Activated CD4-positive, CD25-positive, alpha-beta regulatory T cell (primary cell): ENCODE results near the gene FGB.
A peak's percentile ranks its signal among the peaks of the same experiment; 100 is the strongest.
"Not testable (repeated sequence)": the region's sequence is repeated elsewhere in the genome, so short reads cannot be mapped to it uniquely, and the experiment has no call there.

Experiments used
- DNase-seq, 4 experiments: peaks; one replicate each; lab custom pipeline; 2025; lab: John Stamatoyannopoulos, UW

Gene FGB

DNA sequence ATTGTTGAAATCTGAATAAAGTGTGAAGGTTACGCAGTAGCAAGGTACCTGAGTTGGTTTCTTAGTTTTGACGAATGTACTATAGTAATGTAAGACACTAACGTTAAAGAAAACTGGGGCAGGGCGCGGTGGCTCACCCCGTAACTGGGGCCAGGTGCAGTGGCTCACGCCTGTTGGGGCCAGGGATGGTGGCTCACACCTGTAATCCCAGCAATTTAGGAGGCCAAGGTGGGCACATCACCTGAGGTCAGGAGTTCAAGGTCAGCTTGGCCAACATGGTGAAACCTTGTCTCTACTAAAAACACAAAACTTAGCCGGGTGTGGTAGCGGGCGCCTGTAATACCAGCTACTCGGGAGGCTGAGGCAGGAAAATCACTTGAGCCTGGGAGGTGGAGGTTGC, 34.5 kb downstream of the FGB start:
- DNase-seq: not testable (repeated sequence)

GRCh38 chr4:154597798-154598774, 35.3 kb downstream of the FGB start:
- DNase-seq: no peak

DNA sequence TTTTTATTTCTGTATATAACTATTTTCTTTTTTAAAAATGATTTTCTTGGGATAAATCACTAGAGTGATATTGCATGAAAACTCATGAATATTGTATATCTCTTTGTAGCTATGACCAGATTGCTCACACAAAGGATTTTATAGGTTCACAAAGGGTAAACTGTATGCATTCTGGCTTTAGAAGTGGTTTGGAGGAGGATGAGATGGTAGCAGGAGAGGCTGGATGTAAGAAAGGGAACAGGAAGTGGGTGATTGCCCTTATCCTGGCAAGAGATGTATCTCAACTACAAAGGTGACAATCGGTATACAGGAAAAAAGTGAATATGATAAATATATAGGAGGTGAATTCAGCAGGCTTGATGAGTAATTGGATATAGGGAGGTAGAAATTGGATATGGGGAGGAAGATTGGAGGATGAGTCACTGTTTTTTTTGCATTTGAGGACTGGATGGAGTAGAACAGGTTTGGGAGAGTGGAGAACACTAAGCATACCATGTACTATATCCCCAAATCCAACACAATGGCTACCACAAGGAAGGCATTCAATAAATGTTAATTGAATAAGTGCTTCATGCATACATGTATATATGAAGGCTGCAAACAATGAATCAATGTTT, 39.7 kb downstream of the FGB start:
- no peak for DNase-seq

- no peak for DNase-seq
Measured at GRCh38 chr4:154603033-154603943, 40.5 kb downstream of the FGB start.

DNA sequence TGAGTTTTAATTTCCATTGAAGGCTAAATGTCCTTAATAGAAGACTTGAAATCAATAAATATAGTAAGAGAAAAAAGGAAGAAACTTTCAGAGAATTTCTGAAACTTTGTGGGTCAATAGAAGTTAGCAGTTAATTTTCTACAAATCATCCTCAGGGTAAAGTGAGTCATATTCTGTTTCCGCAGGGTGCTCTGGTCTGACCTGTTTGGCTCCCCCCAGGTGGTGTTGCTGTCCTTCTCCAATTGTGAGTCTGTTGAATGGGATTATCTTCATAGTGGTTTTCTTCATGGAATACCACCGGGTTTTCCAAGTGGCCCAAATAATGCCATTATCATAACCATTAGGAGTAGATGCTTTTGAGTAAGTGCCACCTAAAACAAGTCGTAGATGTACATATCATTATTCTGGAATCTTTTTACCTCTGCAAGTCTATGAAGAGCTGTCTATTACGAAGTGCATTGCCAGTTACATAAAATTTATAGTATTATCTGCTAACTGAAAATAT, 41.9 kb downstream of the FGB start:
- no peak for DNase-seq

- DNase-seq: no peak
Measured at GRCh38 chr4:154606728-154607723, 44.2 kb downstream of the FGB start.

DNA sequence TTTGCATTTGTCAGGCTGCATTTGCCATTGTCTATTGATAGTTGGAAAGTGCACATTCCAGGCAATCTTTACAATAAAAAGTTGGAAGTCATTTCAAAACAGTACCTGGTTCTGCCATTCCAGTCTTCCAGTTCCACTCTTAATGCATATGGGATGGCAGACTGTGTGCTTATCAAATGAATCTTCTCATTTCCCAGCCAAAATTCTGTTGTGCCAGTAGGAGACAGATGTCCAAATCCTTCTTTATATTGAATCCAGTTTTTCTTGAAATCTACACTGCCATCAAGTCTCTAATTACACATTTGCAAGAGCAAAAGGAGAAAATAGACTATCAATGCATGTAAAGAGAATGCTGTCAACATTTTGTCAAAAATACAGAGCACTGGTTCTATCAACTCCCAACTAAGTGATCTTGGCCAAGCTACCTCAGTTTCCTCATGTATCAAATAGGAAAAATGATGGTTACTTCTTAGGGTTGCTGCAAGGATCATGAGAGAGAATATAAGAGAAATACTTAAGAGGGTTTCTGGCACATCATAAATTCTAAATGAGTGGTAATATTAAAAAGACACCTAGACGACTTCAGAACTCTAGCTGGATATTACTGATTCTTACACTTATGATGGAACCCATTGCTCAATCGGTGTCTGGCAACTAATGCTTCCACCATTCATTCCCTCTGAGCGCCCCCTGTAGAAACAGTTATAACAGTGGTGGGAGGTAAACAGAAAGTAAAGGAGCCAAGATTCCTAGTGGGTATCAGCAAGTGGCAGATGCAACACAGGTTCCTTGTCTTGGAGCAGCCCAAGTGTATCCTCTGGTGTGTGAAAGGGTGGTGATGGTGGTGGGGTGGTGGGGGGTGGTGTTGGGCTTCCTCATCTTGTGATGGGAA, 45.8 kb downstream of the FGB start:
- DNase-seq: no peak

DNA sequence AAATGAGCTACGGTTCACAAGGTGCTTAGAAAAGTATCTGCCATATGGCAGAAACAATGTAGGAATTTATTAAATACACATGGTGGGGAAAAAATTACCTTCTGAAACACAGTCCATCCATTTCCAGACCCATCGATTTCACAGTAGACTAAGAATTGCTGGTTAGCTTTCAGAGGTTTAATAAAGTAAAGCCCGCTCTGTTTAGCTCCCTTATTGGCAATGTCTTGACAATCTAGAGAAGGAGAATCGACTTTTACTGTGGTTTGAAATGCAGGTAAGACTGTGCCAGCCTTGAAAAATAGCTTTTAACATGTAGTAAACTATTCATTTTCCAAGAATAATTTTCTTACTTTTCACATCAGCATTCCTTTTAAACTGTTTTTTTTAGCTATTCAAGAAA, 46.7 kb downstream of the FGB start:
- DNase-seq: no peak

DNA sequence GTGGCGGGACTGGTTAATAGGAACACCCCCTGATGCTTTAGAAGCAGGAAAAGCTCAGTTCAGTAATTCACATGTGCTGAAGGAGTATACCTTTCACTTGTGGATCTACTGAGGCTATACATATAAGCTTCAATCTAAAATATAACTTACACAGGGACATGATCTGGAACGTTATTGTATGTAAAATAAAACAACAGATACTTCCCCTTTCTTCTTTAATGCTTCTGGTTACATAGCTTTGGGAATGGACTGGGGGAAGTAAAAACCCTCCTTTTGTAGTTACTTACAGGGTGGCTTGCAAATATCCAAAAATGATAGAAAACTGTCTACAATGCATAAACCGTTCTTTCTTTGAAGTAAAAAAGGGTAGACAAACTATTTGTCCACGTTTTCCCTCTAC, 47.8 kb downstream of the FGB start:
- DNase-seq: no peak

- no peak for DNase-seq
Measured at GRCh38 chr4:154611833-154612232, 49.0 kb downstream of the FGB start.

GRCh38 chr4:154612472-154613414, 49.9 kb downstream of the FGB start, which contains the start of gene FGG:
Gene FGG, minus strand, starts transcription at chr4:154612656. Its CDS starts 47 bp downstream, at chr4:154612609.
- no peak for DNase-seq

DNA sequence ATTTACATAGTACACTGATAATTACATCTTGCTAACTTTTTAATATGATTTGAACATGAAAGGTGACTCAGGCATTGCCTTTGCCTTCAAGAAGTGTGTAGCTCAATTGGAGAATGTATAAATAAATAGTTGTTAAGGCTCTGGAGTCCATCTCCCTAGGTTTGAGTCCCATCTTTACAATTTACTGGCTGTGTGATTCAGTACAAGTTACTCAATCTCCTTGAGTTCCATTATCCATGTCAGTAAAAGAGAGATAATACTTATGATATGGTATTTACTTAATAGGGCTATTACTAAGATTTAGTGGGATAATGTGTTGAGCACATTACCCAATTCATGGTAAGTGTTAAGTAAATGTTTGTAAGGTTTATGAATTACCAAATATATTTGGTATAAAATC, 51.5 kb downstream of the FGB start:
- DNase-seq: no peak

DNA sequence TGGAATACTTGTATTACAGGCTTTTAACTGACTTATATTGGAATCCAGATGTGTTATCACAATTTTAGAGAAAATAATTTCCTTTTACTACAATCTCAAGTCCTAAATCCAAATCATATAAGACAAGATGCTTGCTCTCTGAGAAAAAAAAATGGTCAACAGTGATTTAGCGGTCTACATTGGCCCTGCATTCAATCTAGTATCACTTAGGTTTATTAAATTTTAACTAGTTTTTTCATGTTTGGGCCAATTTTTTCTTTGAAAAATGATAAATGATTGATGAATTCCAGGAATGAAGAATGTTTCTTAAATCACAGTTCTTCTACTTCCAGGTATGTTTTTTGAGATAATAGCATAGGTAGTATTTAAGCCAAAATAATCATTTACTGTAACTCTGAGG, 52.4 kb downstream of the FGB start:
- DNase-seq: no peak

DNA sequence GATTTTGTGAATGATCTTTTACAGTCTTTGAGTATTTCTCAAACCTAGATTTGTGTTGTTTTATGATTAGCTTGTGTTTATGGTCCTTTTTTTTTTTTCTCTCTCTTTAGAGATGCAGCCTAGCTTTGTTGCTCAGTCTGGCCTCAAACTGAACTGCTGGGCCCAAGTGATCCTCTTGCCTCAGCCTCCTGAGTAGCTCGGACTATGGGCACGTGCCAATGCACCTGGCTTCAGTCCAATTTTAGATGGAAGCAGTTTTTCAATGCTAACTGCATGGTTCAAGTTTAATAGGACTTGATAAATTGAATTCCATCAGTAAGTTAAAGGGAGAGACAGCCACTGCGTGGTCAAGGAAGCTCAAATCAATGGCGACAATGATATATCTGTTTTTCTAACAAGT, 53.5 kb downstream of the FGB start:
- no peak for DNase-seq

- no peak for DNase-seq
Measured at GRCh38 chr4:154616731-154617130, 53.9 kb downstream of the FGB start.

- DNase-seq: no peak
Measured at GRCh38 chr4:154617820-154618317, 55.1 kb downstream of the FGB start.

DNA sequence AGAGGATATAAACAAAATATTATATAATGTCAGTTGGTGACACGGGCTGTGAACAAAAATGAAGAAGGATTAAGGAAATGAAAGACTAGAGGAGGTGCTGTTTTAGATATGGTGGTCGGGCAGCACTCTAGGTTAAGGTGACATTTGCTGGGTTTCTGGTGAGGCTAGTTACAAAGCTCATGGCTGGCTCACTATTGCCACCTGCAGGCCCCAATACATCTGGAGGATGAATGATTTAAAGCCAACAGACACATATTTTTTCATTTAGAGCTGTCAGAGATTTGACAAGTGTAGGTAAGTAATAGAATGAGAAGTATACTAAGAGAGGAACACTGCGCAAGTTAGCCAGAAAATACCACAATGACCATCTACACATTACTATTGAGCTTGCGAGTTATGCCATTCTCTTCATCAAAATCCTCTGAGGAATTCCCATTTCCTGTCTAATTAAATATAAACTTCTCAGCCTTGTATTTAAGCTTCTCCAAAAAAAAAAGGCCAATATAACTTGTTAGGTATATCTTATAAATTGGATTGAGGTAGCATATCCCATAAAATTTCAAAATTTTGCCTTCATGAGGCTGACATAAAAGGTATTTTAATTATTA, 56.0 kb downstream of the FGB start:
- peak; percentile 1 to 4 (median 3) for DNase-seq

- no peak for DNase-seq
Measured at GRCh38 chr4:154620111-154620510, 57.3 kb downstream of the FGB start.
